K562 (cell line): ENCODE measurements around the gene SCART1.

Experiments
- CTCF ChIP-seq, 3 experiments: IDR thresholded peaks in 2 of 3; conservative IDR thresholded peaks in 1 of 3; 2 replicates each; pipeline ENCODE4 v1.5.1; 2011 to 2012; ENCODE audit warnings: low read length in 3 of 3, mild to moderate bottlenecking in 3 of 3, control low read depth in 2 of 3, improper control_type of control experiment in 1 of 3, inconsistent platforms in 1 of 3, low read depth in 1 of 3, mixed read lengths in 1 of 3, moderate library complexity in 1 of 3; ENCODE audit not compliant: insufficient read depth in 2 of 3
- ESRRA ChIP-seq: fragments of 450-650 bp; IDR thresholded peaks from 2 replicates; pipeline ENCODE4 v1.6.1; 2014; ENCODE audit warnings: low read depth, mild to moderate bottlenecking, moderate library complexity, borderline replicate concordance
- HIVEP1 ChIP-seq: fragments of 250-450 bp; sonication (Bioruptor Pico); IDR thresholded peaks from 2 replicates; pipeline ENCODE4 v1.4.0; 2020; ENCODE audit warnings: mild to moderate bottlenecking
- KDM1A ChIP-seq, 2 experiments: fragments of 450-650 bp; IDR thresholded peaks; 2 replicates each; pipeline ENCODE4 v1.6.1; 2016; ENCODE audit warnings: mild to moderate bottlenecking in 2 of 2
- KLF16 ChIP-seq: IDR thresholded peaks from 2 replicates; pipeline ENCODE4 v1.6.1; 2016; ENCODE audit warnings: antibody characterized with exemption
- LARP7 ChIP-seq: fragments of 450-650 bp; IDR thresholded peaks from 2 replicates; pipeline ENCODE4 v1.6.1; 2016
- POLR2AphosphoS5 ChIP-seq: IDR thresholded peaks from 2 replicates; pipeline ENCODE4 v1.6.1; 2011; ENCODE audit warnings: mild to moderate bottlenecking, low read depth, low read length, moderate library complexity; ENCODE audit not compliant: control insufficient read depth, insufficient read depth
- RB1 ChIP-seq: fragments of 450-650 bp; IDR thresholded peaks from 2 replicates; pipeline ENCODE4 v1.6.1; 2017; ENCODE audit warnings: low read depth, mild to moderate bottlenecking
- ZNF124 ChIP-seq: sonication (generic); formaldehyde crosslinking; IDR thresholded peaks from 2 replicates; pipeline ENCODE4 v1.8.1; 2022; ENCODE audit warnings: missing genetic modification reagents
- ZNF282 ChIP-seq: sonication (generic); formaldehyde crosslinking; IDR thresholded peaks from 2 replicates; pipeline ENCODE4 v1.8.1; 2023; ENCODE audit warnings: missing genetic modification reagents
- ZNF785 ChIP-seq: fragments of 250-450 bp; sonication (Bioruptor Pico); IDR thresholded peaks from 2 replicates; pipeline ENCODE4 v1.4.0; 2020; ENCODE audit warnings: mild to moderate bottlenecking
- ZZZ3 ChIP-seq: fragments of 450-650 bp; IDR thresholded peaks from 2 replicates; pipeline ENCODE4 v1.6.1; 2016; ENCODE audit warnings: antibody characterized with exemption, mild to moderate bottlenecking, moderate library complexity
- TF ChIP-seq, protein P1 (sequence below): sonication (generic); formaldehyde crosslinking; IDR thresholded peaks from 2 replicates; pipeline ENCODE4 v1.8.1; 2022; ENCODE audit warnings: missing genetic modification reagents

- TF ChIP-seq HIVEP1 (CRISPR knock-in tag) = no peak
- TF ChIP-seq CTCF (IDR thresholded peaks at IDR 0.05 in 2 of 3, conservative IDR thresholded peaks at IDR 0.05 in 1 of 3; ENCODE audit: insufficient read depth in 2 of 3, low read depth in 1 of 3, low read length in 3 of 3) = no peak
- no peak for TF ChIP-seq KDM1A (IDR thresholded peaks at IDR 0.05)
- no peak for TF ChIP-seq ZZZ3
- no peak for TF ChIP-seq POLR2AphosphoS5
- TF ChIP-seq ESRRA = no peak
- TF ChIP-seq, protein P1, sequence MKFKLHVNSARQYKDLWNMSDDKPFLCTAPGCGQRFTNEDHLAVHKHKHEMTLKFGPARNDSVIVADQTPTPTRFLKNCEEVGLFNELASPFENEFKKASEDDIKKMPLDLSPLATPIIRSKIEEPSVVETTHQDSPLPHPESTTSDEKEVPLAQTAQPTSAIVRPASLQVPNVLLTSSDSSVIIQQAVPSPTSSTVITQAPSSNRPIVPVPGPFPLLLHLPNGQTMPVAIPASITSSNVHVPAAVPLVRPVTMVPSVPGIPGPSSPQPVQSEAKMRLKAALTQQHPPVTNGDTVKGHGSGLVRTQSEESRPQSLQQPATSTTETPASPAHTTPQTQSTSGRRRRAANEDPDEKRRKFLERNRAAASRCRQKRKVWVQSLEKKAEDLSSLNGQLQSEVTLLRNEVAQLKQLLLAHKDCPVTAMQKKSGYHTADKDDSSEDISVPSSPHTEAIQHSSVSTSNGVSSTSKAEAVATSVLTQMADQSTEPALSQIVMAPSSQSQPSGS (CRISPR knock-in tag) = no peak
- no peak for TF ChIP-seq ZNF124 (CRISPR knock-in tag)
- no peak for TF ChIP-seq RB1
- TF ChIP-seq LARP7 = no peak
- no peak for TF ChIP-seq ZNF282
- TF ChIP-seq ZNF785 = no peak
- no peak for TF ChIP-seq KLF16
Measured at GRCh38 chr10:133474665-133475424, 21.1 kb downstream of the SCART1 start.
